HG02623 (cell line): Measurements from ENCODE around the gene IDH3A.

Experiments used
- ATAC-seq: cut with Tn5 transposase; IDR thresholded peaks from one replicate; pipeline ENCODE4 v1.9.1; 2021; ENCODE audit warnings: moderate library complexity; ENCODE audit not compliant: unreplicated experiment

IDH3A gene

GRCh38 chr15:78162038-78162437, 12.9 kb downstream of the IDH3A start:
- no peak for ATAC-seq

GRCh38 chr15:78164010-78164409, 14.8 kb downstream of the IDH3A start:
- no peak for ATAC-seq

- ATAC-seq: peak; percentile 65
Observed at GRCh38 chr15:78167227-78167888, 18.2 kb downstream of the IDH3A start.

GRCh38 chr15:78168608-78169007, 19.4 kb downstream of the IDH3A start:
- no peak for ATAC-seq

- ATAC-seq: peak; percentile 50
Observed at GRCh38 chr15:78170848-78171773, 21.9 kb downstream of the IDH3A start.

GRCh38 chr15:78171864-78172472, 22.8 kb downstream of the IDH3A start:
- ATAC-seq: no peak

GRCh38 chr15:78174401-78174800, 25.2 kb downstream of the IDH3A start:
- no peak for ATAC-seq

- ATAC-seq: no peak
Observed at GRCh38 chr15:78175330-78175729, 26.2 kb downstream of the IDH3A start.

- ATAC-seq: no peak
Observed at GRCh38 chr15:78177447-78177873, 28.3 kb downstream of the IDH3A start.

GRCh38 chr15:78178064-78178463, 28.9 kb downstream of the IDH3A start:
- ATAC-seq: no peak

- no peak for ATAC-seq
Observed at GRCh38 chr15:78179286-78179840, 30.2 kb downstream of the IDH3A start.

- ATAC-seq: no peak
Observed at GRCh38 chr15:78179906-78180305, 30.7 kb downstream of the IDH3A start.

GRCh38 chr15:78182336-78182700, 33.2 kb downstream of the IDH3A start:
- no peak for ATAC-seq

GRCh38 chr15:78182821-78183220, 33.7 kb downstream of the IDH3A start:
- ATAC-seq: no peak

GRCh38 chr15:78192826-78193594, 43.8 kb downstream of the IDH3A start:
- ATAC-seq: no peak

GRCh38 chr15:78193731-78194567, 44.8 kb downstream of the IDH3A start:
- ATAC-seq: no peak

GRCh38 chr15:78194568-78194925, 45.4 kb downstream of the IDH3A start:
- ATAC-seq: no peak

GRCh38 chr15:78195735-78196201, 46.6 kb downstream of the IDH3A start:
- ATAC-seq: no peak

- ATAC-seq: no peak
Observed at GRCh38 chr15:78197632-78198031, 48.5 kb downstream of the IDH3A start.
